ENCODE measurements around the gene GDF9. TPM values are rescaled to one million over a fixed set of nuclear protein-coding genes. Genes with fewer than 3 reads are reported as not detected.
A peak's percentile ranks its signal among the peaks of the same experiment; 100 is the strongest.

GDF9 gene
- polyA plus RNA-seq (2013, experiment 1 of 2): 0.13 TPM
- 0.26 TPM for polyA plus RNA-seq (2013, experiment 2 of 2)

GRCh38 chr5:132866342-132867045 is at the start of gene GDF9, which contains the start of gene UQCRQ:
GDF9 (minus strand) TSS chr5:132866469; CDS start chr5:132864533, 1,936 bp downstream.
UQCRQ (plus strand) TSS chr5:132866642; CDS start chr5:132866882, 240 bp downstream.
- H3K18ac ChIP-seq (ENCODE audit: low read length): peak within 1 kb of the TSS; percentile 92
- H3K4me2 ChIP-seq (ENCODE audit: insufficient read depth, low read length, poor library complexity, severe bottlenecking): peak within 1 kb of the TSS; percentile 74
- no peak within 1 kb of the TSS for H2BK120ac ChIP-seq (ENCODE audit: low read depth, low read length)
- peak within 1 kb of the TSS; percentile 88 to 95 for H3K4me3 ChIP-seq (ENCODE audit: low read length in 2 of 2)
- H3K9ac ChIP-seq (ENCODE audit: low read depth, low read length, poor library complexity): peak within 1 kb of the TSS; percentile 96
- H3K79me1 ChIP-seq (ENCODE audit: low read depth, low read length): peaks cover 4% of the 10 kb centered on the region
- peak within 1 kb of the TSS; percentile 74 for H4K8ac ChIP-seq (ENCODE audit: low read depth, low read length)
- H3K23ac ChIP-seq (ENCODE audit: low read depth, low read length, poor library complexity): peak within 1 kb of the TSS; percentile 96
- no peaks in the 10 kb centered on the region for H3K9me3 ChIP-seq (replicated peaks in 1 of 2; ENCODE audit: control insufficient read depth in 2 of 2, insufficient read depth in 1 of 2, low read depth in 1 of 2, low read length in 2 of 2)
- no CpG with 5 or more reads among the region's 55 CpGs for WGBS, 2 donors (ENCODE audit: extremely low coverage in 2 of 2, insufficient read length in 2 of 2, insufficient replicate concordance in 1 of 2)
- peak; percentile 99 for DNase-seq (ENCODE audit: low spot score)
- peak within 1 kb of the TSS; percentile 47 for H2AK5ac ChIP-seq (ENCODE audit: low read depth, low read length)
- peak within 1 kb of the TSS; percentile 59 for H2BK5ac ChIP-seq (ENCODE audit: low read length)
- peak within 1 kb of the TSS; percentile 88 for H3K27ac ChIP-seq (replicated peaks; ENCODE audit: low read length)
- no peak within 1 kb of the TSS for H3K14ac ChIP-seq (ENCODE audit: low read length)
- H3K4ac ChIP-seq (ENCODE audit: low read length): peak within 1 kb of the TSS; percentile 30
- H2BK12ac ChIP-seq (ENCODE audit: low read length): no peak within 1 kb of the TSS
- peaks cover 11 to 43% of the 10 kb centered on the region in 2 donors for H3K36me3 ChIP-seq (replicated peaks in 1 of 2; ENCODE audit: control insufficient read depth in 2 of 2, insufficient read depth in 2 of 2, low read length in 2 of 2)
- H2AFZ ChIP-seq (ENCODE audit: low read length): peak within 1 kb of the TSS; percentile 88
- H3K4me1 ChIP-seq (ENCODE audit: control insufficient read depth in 2 of 2, insufficient read depth in 1 of 2, low read depth in 1 of 2, low read length in 2 of 2): peaks cover 7 to 9% of the 10 kb centered on the region in 2 donors
- no peak within 1 kb of the TSS for H2BK15ac ChIP-seq (ENCODE audit: low read length)
- H3K27me3 ChIP-seq (ENCODE audit: control insufficient read depth in 3 of 3, insufficient read depth in 3 of 3, low read depth in 1 of 3, low read length in 3 of 3): peaks cover 0 to 2% (median 0%) of the 10 kb centered on the region in 3 experiments
- H4K91ac ChIP-seq (ENCODE audit: low read depth, low read length, poor library complexity): no peak within 1 kb of the TSS

GRCh38 chr5:132915681-132916080 is 49.4 kb upstream of the GDF9 start:
- Histone ChIP-seq H3K4me3 (ENCODE audit: low read length in 2 of 2) (no peak overlapping the region), H3K4ac (ENCODE audit: low read length) (no peak overlapping the region), H2BK15ac (ENCODE audit: low read length) (no peak overlapping the region), H3K14ac (ENCODE audit: low read length) (no peak overlapping the region), H3K4me1 (ENCODE audit: control insufficient read depth in 2 of 2, insufficient read depth in 1 of 2, low read depth in 1 of 2, low read length in 2 of 2) (no peaks in the 10 kb centered on the region), H3K18ac (ENCODE audit: low read length) (no peak overlapping the region), H3K4me2 (ENCODE audit: insufficient read depth, low read length, poor library complexity, severe bottlenecking) (no peak overlapping the region), H2BK12ac (ENCODE audit: low read length) (no peak overlapping the region), H3K27ac (replicated peaks; ENCODE audit: low read length) (no peak overlapping the region), H2BK5ac (ENCODE audit: low read length) (no peak overlapping the region), H4K8ac (ENCODE audit: low read depth, low read length) (no peak overlapping the region), H3K9ac (ENCODE audit: low read depth, low read length, poor library complexity) (no peak overlapping the region), H3K27me3 (ENCODE audit: control insufficient read depth in 3 of 3, insufficient read depth in 3 of 3, low read depth in 1 of 3, low read length in 3 of 3) (no peaks in the 10 kb centered on the region), H2AFZ (ENCODE audit: low read length) (no peak overlapping the region), H4K91ac (ENCODE audit: low read depth, low read length, poor library complexity) (no peak overlapping the region), H3K36me3 (replicated peaks in 1 of 2; ENCODE audit: control insufficient read depth in 2 of 2, insufficient read depth in 2 of 2, low read length in 2 of 2) (peaks cover 7 to 81% of the 10 kb centered on the region in 2 donors), H3K9me3 (replicated peaks in 1 of 2; ENCODE audit: control insufficient read depth in 2 of 2, insufficient read depth in 1 of 2, low read depth in 1 of 2, low read length in 2 of 2) (no peaks in the 10 kb centered on the region), H3K79me1 (ENCODE audit: low read depth, low read length) (no peaks in the 10 kb centered on the region), H2BK120ac (ENCODE audit: low read depth, low read length) (no peak overlapping the region), H2AK5ac (ENCODE audit: low read depth, low read length) (no peak overlapping the region), H3K23ac (ENCODE audit: low read depth, low read length, poor library complexity) (no peak overlapping the region)
- WGBS, 2 donors (ENCODE audit: extremely low coverage in 2 of 2, insufficient read length in 2 of 2, insufficient replicate concordance in 1 of 2): no CpG with 5 or more reads among the region's 5 CpGs
- no peak for DNase-seq (ENCODE audit: low spot score)

- Histone ChIP-seq H3K4me3 (ENCODE audit: low read length in 2 of 2) (no peak overlapping the region), H3K9me3 (replicated peaks in 1 of 2; ENCODE audit: control insufficient read depth in 2 of 2, insufficient read depth in 1 of 2, low read depth in 1 of 2, low read length in 2 of 2) (no peaks in the 10 kb centered on the region), H4K8ac (ENCODE audit: low read depth, low read length) (no peak overlapping the region), H2BK15ac (ENCODE audit: low read length) (no peak overlapping the region), H3K4ac (ENCODE audit: low read length) (no peak overlapping the region), H3K9ac (ENCODE audit: low read depth, low read length, poor library complexity) (no peak overlapping the region), H3K36me3 (replicated peaks in 1 of 2; ENCODE audit: control insufficient read depth in 2 of 2, insufficient read depth in 2 of 2, low read length in 2 of 2) (peaks cover 4 to 63% of the 10 kb centered on the region in 2 donors), H2AK5ac (ENCODE audit: low read depth, low read length) (no peak overlapping the region), H3K18ac (ENCODE audit: low read length) (no peak overlapping the region), H3K23ac (ENCODE audit: low read depth, low read length, poor library complexity) (no peak overlapping the region), H3K27ac (replicated peaks; ENCODE audit: low read length) (no peak overlapping the region), H2BK5ac (ENCODE audit: low read length) (no peak overlapping the region), H2AFZ (ENCODE audit: low read length) (no peak overlapping the region), H3K4me2 (ENCODE audit: insufficient read depth, low read length, poor library complexity, severe bottlenecking) (no peak overlapping the region), H3K4me1 (ENCODE audit: control insufficient read depth in 2 of 2, insufficient read depth in 1 of 2, low read depth in 1 of 2, low read length in 2 of 2) (no peaks in the 10 kb centered on the region), H3K27me3 (ENCODE audit: control insufficient read depth in 3 of 3, insufficient read depth in 3 of 3, low read depth in 1 of 3, low read length in 3 of 3) (no peaks in the 10 kb centered on the region), H3K14ac (ENCODE audit: low read length) (no peak overlapping the region), H2BK12ac (ENCODE audit: low read length) (no peak overlapping the region), H4K91ac (ENCODE audit: low read depth, low read length, poor library complexity) (no peak overlapping the region), H2BK120ac (ENCODE audit: low read depth, low read length) (no peak overlapping the region), H3K79me1 (ENCODE audit: low read depth, low read length) (no peaks in the 10 kb centered on the region)
- WGBS, 2 donors (ENCODE audit: extremely low coverage in 2 of 2, insufficient read length in 2 of 2, insufficient replicate concordance in 1 of 2): no CpG with 5 or more reads among the region's 1 CpG
- no peak for DNase-seq (ENCODE audit: low spot score)
Observed at GRCh38 chr5:132909702-132910101, 43.4 kb upstream of the GDF9 start.

GRCh38 chr5:132907161-132907560 is 40.9 kb upstream of the GDF9 start:
- no peak overlapping the region for H3K9ac ChIP-seq (ENCODE audit: low read depth, low read length, poor library complexity)
- no peak overlapping the region for H3K18ac ChIP-seq (ENCODE audit: low read length)
- H3K79me1 ChIP-seq (ENCODE audit: low read depth, low read length): no peaks in the 10 kb centered on the region
- H3K27ac ChIP-seq (replicated peaks; ENCODE audit: low read length): no peak overlapping the region
- no peak overlapping the region for H2AFZ ChIP-seq (ENCODE audit: low read length)
- peaks cover 0 to 66% of the 10 kb centered on the region in 2 donors for H3K36me3 ChIP-seq (replicated peaks in 1 of 2; ENCODE audit: control insufficient read depth in 2 of 2, insufficient read depth in 2 of 2, low read length in 2 of 2)
- H3K4me3 ChIP-seq (ENCODE audit: low read length in 2 of 2): no peak overlapping the region
- no peak overlapping the region for H3K4me2 ChIP-seq (ENCODE audit: insufficient read depth, low read length, poor library complexity, severe bottlenecking)
- no peak overlapping the region for H2BK5ac ChIP-seq (ENCODE audit: low read length)
- no peak overlapping the region for H3K23ac ChIP-seq (ENCODE audit: low read depth, low read length, poor library complexity)
- WGBS, 2 donors (ENCODE audit: extremely low coverage in 2 of 2, insufficient read length in 2 of 2, insufficient replicate concordance in 1 of 2): no CpG with 5 or more reads among the region's 2 CpGs
- H3K4ac ChIP-seq (ENCODE audit: low read length): no peak overlapping the region
- no peak for DNase-seq (ENCODE audit: low spot score)
- no peak overlapping the region for H2AK5ac ChIP-seq (ENCODE audit: low read depth, low read length)
- no peak overlapping the region for H2BK15ac ChIP-seq (ENCODE audit: low read length)
- no peaks in the 10 kb centered on the region for H3K9me3 ChIP-seq (replicated peaks in 1 of 2; ENCODE audit: control insufficient read depth in 2 of 2, insufficient read depth in 1 of 2, low read depth in 1 of 2, low read length in 2 of 2)
- no peak overlapping the region for H3K14ac ChIP-seq (ENCODE audit: low read length)
- no peak overlapping the region for H4K8ac ChIP-seq (ENCODE audit: low read depth, low read length)
- H2BK120ac ChIP-seq (ENCODE audit: low read depth, low read length): no peak overlapping the region
- no peaks in the 10 kb centered on the region for H3K4me1 ChIP-seq (ENCODE audit: control insufficient read depth in 2 of 2, insufficient read depth in 1 of 2, low read depth in 1 of 2, low read length in 2 of 2)
- H3K27me3 ChIP-seq (ENCODE audit: control insufficient read depth in 3 of 3, insufficient read depth in 3 of 3, low read depth in 1 of 3, low read length in 3 of 3): no peaks in the 10 kb centered on the region
- no peak overlapping the region for H4K91ac ChIP-seq (ENCODE audit: low read depth, low read length, poor library complexity)
- H2BK12ac ChIP-seq (ENCODE audit: low read length): no peak overlapping the region
